Transverse colon (tissue), 4 donors: ENCODE data around the gene DYRK3.

Experiments used
- CTCF ChIP-seq, 5 experiments: fragments of 200-600 bp in 3 of 5; fragments of 450-650 bp in 2 of 5; sonication (generic) in 3 of 5; IDR thresholded peaks; 1 replicate in 2 of 5; 2 replicates in 3 of 5; pipeline ENCODE4 v1.5.1; 2016 to 2017; ENCODE audit warnings: antibody characterized with exemption in 5 of 5, inconsistent platforms in 3 of 5, mild to moderate bottlenecking in 2 of 5, moderate library complexity in 1 of 5
- EP300 ChIP-seq: sonication (generic); formaldehyde crosslinking; IDR thresholded peaks from one replicate; pipeline ENCODE4 v1.6.1; 2017; ENCODE audit warnings: antibody characterized with exemption, low read depth
- POLR2A ChIP-seq: fragments of 450-650 bp; IDR thresholded peaks from one replicate; pipeline ENCODE4 v1.6.1; 2016; ENCODE audit warnings: antibody characterized with exemption, mild to moderate bottlenecking, moderate library complexity
- POLR2AphosphoS5 ChIP-seq, 3 donors: sonication (generic); formaldehyde crosslinking; IDR thresholded peaks; one replicate each; pipeline ENCODE4 v1.6.1; 2016; ENCODE audit warnings: antibody characterized with exemption in 3 of 3

- peak; percentile 57 to 74 (median 63) for TF ChIP-seq CTCF (IDR thresholded peaks at IDR 0.05)
- TF ChIP-seq POLR2AphosphoS5 (IDR thresholded peaks at IDR 0.05), result no peak
- TF ChIP-seq POLR2A, result no peak
- TF ChIP-seq EP300, result no peak
Observed at GRCh38 chr1:206608108-206608698, 27.1 kb upstream of the DYRK3 start.
